Stimulated activated CD8-positive, alpha-beta memory T cell treated with anti-CD3 and anti-CD28 coated beads, Interleukin-15, amount 100 ng/mL, for 1 hour (primary cell): ENCODE data around the gene COL13A1.

ENCODE experiments used
- DNase-seq: peaks from one replicate; pipeline ENCODE4 v3.0.0-alpha.2; 2020; ENCODE audit warnings: low read depth

The COL13A1 gene

GRCh38 chr10:69944761-69945160 is 143.1 kb downstream of the COL13A1 start:
- no peak for DNase-seq

- DNase-seq: no peak
Observed at GRCh38 chr10:69948261-69948660, 146.6 kb downstream of the COL13A1 start.

GRCh38 chr10:69949770-69950169 is 148.1 kb downstream of the COL13A1 start:
- DNase-seq: no peak

GRCh38 chr10:69951658-69952057 is 150.0 kb downstream of the COL13A1 start:
- DNase-seq: no peak

GRCh38 chr10:69952069-69952800 is 150.5 kb downstream of the COL13A1 start:
- DNase-seq: no peak

- no peak for DNase-seq
Observed at GRCh38 chr10:69952821-69953221, 151.1 kb downstream of the COL13A1 start.

- DNase-seq: no peak
Observed at GRCh38 chr10:69953851-69954250, 152.1 kb downstream of the COL13A1 start.

- no peak for DNase-seq
Observed at GRCh38 chr10:69955211-69955805, 153.6 kb downstream of the COL13A1 start.

- DNase-seq: no peak
Observed at GRCh38 chr10:69955897-69956740, 154.4 kb downstream of the COL13A1 start.

GRCh38 chr10:69956741-69957230 is 155.1 kb downstream of the COL13A1 start:
- no peak for DNase-seq

GRCh38 chr10:69957241-69957885 is 155.7 kb downstream of the COL13A1 start:
- no peak for DNase-seq

GRCh38 chr10:69957886-69958555 is 156.3 kb downstream of the COL13A1 start:
- DNase-seq: no peak

GRCh38 chr10:69958556-69958902 is 156.8 kb downstream of the COL13A1 start:
- DNase-seq: no peak

GRCh38 chr10:69959911-69960310 is 158.2 kb downstream of the COL13A1 start:
- DNase-seq: no peak

GRCh38 chr10:69960606-69960987 is 158.9 kb downstream of the COL13A1 start:
- DNase-seq: no peak

GRCh38 chr10:69960988-69961880 is 159.5 kb downstream of the COL13A1 start:
- no peak for DNase-seq

GRCh38 chr10:69961881-69962745 is 160.4 kb downstream of the COL13A1 start:
- no peak for DNase-seq

- DNase-seq: no peak
Observed at GRCh38 chr10:69962746-69963135, 161.0 kb downstream of the COL13A1 start.

GRCh38 chr10:69963178-69963834 is 161.6 kb downstream of the COL13A1 start:
- DNase-seq: no peak
